ENCODE results near the gene SLC26A4.

SLC26A4 gene

GRCh38 chr7:107697321-107698049 lies 36.9 kb downstream of the SLC26A4 start:
- no peak for DNase-seq (ENCODE audit: low spot score)

- DNase-seq (ENCODE audit: low spot score) = no peak
Measured at GRCh38 chr7:107700570-107700969, 39.9 kb downstream of the SLC26A4 start.

- DNase-seq (ENCODE audit: low spot score) = no peak
Measured at GRCh38 chr7:107701191-107701590, 40.6 kb downstream of the SLC26A4 start.

- DNase-seq (ENCODE audit: low spot score) = no peak
Measured at GRCh38 chr7:107703219-107703618, 42.6 kb downstream of the SLC26A4 start.

GRCh38 chr7:107703872-107704271 lies 43.2 kb downstream of the SLC26A4 start:
- no peak for DNase-seq (ENCODE audit: low spot score)

GRCh38 chr7:107708956-107709355 lies 48.3 kb downstream of the SLC26A4 start:
- DNase-seq (ENCODE audit: low spot score) = no peak

GRCh38 chr7:107711301-107711700 lies 50.7 kb downstream of the SLC26A4 start:
- no peak for DNase-seq (ENCODE audit: low spot score)

- DNase-seq (ENCODE audit: low spot score) = no peak
Measured at GRCh38 chr7:107712025-107712424, 51.4 kb downstream of the SLC26A4 start.

GRCh38 chr7:107712896-107713295 lies 52.3 kb downstream of the SLC26A4 start:
- DNase-seq (ENCODE audit: low spot score) = no peak

- DNase-seq (ENCODE audit: low spot score) = no peak
Measured at GRCh38 chr7:107715531-107715930, 54.9 kb downstream of the SLC26A4 start.

- DNase-seq (ENCODE audit: low spot score) = no peak
Measured at GRCh38 chr7:107718456-107719193, 58.0 kb downstream of the SLC26A4 start.

- DNase-seq (ENCODE audit: low spot score) = no peak
Measured at GRCh38 chr7:107721286-107721685, 60.7 kb downstream of the SLC26A4 start.

GRCh38 chr7:107723255-107723654 lies 62.6 kb downstream of the SLC26A4 start:
- no peak for DNase-seq (ENCODE audit: low spot score)

- peak; percentile 52 for DNase-seq (ENCODE audit: low spot score)
Measured at GRCh38 chr7:107725138-107725740, 64.6 kb downstream of the SLC26A4 start.

- DNase-seq (ENCODE audit: low spot score) = no peak
Measured at GRCh38 chr7:107726356-107727130, 65.9 kb downstream of the SLC26A4 start.

- no peak for DNase-seq (ENCODE audit: low spot score)
Measured at GRCh38 chr7:107728276-107728675, 67.6 kb downstream of the SLC26A4 start.

- DNase-seq (ENCODE audit: low spot score) = no peak
Measured at GRCh38 chr7:107742678-107743566, 82.3 kb downstream of the SLC26A4 start.

GRCh38 chr7:107743567-107744344 lies 83.1 kb downstream of the SLC26A4 start, which contains the start of gene CBLL1:
Gene CBLL1 (plus strand): TSS chr7:107744142. CDS start chr7:107744164, 22 bp downstream.
- peak; percentile 97 for DNase-seq (ENCODE audit: low spot score)

GRCh38 chr7:107744345-107744750 lies 83.7 kb downstream of the SLC26A4 start:
- DNase-seq (ENCODE audit: low spot score) = no peak

- no peak for DNase-seq (ENCODE audit: low spot score)
Measured at GRCh38 chr7:107746006-107746405, 85.4 kb downstream of the SLC26A4 start.

Data from activated CD4-positive, alpha-beta T cell treated with anti-CD3 and anti-CD28 coated beads, Interleukin-2, Interleukin-4, amounts not matched to agents 100 ng/mL and 50 ng/mL, durations not matched to agents 16 hours and 8 hours (primary cell).